ENCODE measurements around the gene PRSS57. TPM values are rescaled to one million over a fixed set of nuclear protein-coding genes. Genes with fewer than 3 reads are reported as not detected.

Gene PRSS57
- total and polyA plus RNA-seq, 2 of the 4 experiments (the other 2 are of a cell fraction) = not detected

DNA sequence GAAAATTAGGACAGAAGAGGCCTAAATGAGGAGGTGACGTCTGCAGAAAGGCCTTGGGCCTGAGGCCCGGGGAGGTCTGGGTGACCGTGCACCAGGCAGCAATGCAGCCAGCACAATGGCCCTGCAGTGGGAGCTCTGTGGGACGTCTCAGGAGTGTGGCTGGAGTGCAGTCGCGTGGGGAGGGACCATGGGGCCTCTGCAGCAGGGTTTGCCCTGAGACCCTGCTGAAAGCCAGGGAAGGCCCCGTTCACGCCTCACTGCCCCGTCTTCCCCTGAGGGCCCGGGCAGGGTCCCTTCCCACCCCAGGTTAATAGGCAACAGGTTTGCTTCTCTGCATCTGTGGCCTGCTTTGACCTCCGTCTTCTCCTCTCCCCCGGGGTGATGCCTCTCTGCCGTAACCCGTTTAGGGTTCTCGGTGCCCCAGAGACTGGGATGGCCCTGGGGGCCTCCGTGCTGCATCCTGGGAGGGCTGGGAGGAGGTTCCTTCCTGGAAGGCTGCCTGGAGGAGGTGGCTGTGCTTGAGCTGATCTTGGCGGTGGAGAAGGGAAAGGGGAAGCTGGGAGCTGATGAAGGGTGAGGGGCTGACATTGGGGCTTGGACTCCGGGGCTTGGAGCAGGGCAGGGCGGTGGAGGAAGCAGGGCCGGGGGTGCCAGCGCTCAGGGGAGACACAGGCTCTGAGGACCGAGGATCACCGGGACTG, 23.1 kb upstream of the PRSS57 start:
- H3K9me3 ChIP-seq (ENCODE audit: control insufficient read depth, insufficient read depth, low read length) = peaks cover 7% of the 10 kb centered on the region
- no peak overlapping the region for H2BK20ac ChIP-seq (ENCODE audit: low read depth, low read length)
- H2AFZ ChIP-seq (replicated peaks; ENCODE audit: low read length, poor library complexity) = no peak overlapping the region
- H3K9me1 ChIP-seq (ENCODE audit: insufficient read depth, low read length) = no peaks in the 10 kb centered on the region
- H2BK15ac ChIP-seq (ENCODE audit: low read depth, low read length) = no peak overlapping the region
- in situ Hi-C loops (cut with MboI; ENCODE audit: low sequenced_read_pairs) = no loop called here
- no peak overlapping the region for H2AK9ac ChIP-seq (replicated peaks; ENCODE audit: low read depth, low read length, poor library complexity)
- no peak overlapping the region for H3K18ac ChIP-seq (ENCODE audit: low read depth, low read length)
- no peaks in the 10 kb centered on the region; a peak in 1 of 4 replicates for H3K79me1 ChIP-seq (ENCODE audit: low read depth in 1 of 2, low read length in 2 of 2)
- H3K36me3 ChIP-seq (ENCODE audit: control insufficient read depth, insufficient read depth, low read length) = peaks cover 8% of the 10 kb centered on the region; the same call in 1 of the 2 replicates
- BruUV-seq (replicated peaks) = no TSS peak
- TF ChIP-seq SMC3 (IDR thresholded peaks at IDR 0.05; ENCODE audit: low read depth, low read length) (no peak), CEBPB (IDR thresholded peaks at IDR 0.05; ENCODE audit: low read depth, low read length) (no peak), RCOR1 (IDR thresholded peaks at IDR 0.05; ENCODE audit: insufficient replicate concordance, low read length) (no peak), RAD21 (IDR thresholded peaks at IDR 0.05; ENCODE audit: low read length) (no peak), BHLHE40 (IDR thresholded peaks at IDR 0.05; ENCODE audit: low read depth, low read length) (no peak), MXI1 (IDR thresholded peaks at IDR 0.05; ENCODE audit: borderline replicate concordance, low read depth, low read length) (no peak)
- TF ChIP-seq, protein P1, sequence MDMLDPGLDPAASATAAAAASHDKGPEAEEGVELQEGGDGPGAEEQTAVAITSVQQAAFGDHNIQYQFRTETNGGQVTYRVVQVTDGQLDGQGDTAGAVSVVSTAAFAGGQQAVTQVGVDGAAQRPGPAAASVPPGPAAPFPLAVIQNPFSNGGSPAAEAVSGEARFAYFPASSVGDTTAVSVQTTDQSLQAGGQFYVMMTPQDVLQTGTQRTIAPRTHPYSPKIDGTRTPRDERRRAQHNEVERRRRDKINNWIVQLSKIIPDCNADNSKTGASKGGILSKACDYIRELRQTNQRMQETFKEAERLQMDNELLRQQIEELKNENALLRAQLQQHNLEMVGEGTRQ (IDR thresholded peaks at IDR 0.05; ENCODE audit: low read depth, low read length) = no peak
- H3K14ac ChIP-seq (replicated peaks; ENCODE audit: low read depth, low read length) = no peak overlapping the region
- no peak overlapping the region for H3K4ac ChIP-seq (ENCODE audit: low read depth, low read length)
- peaks cover 3% of the 10 kb centered on the region for H4K20me1 ChIP-seq (ENCODE audit: insufficient read depth, low read length)
- H3K9ac ChIP-seq (ENCODE audit: low read depth, low read length) = no peak overlapping the region
- intact Hi-C loops (cut with micrococcal nuclease) = no loop called here
- DNase-seq (no peak), ATAC-seq (ENCODE audit: low read depth) (no peak)
- H3K27me3 ChIP-seq (ENCODE audit: control insufficient read depth, insufficient read depth, low read length) = peaks cover 2% of the 10 kb centered on the region; the same call in 1 of the 2 replicates
- H3K4me2 ChIP-seq (ENCODE audit: low read depth, low read length) = no peak overlapping the region
- no peak overlapping the region for H2AK5ac ChIP-seq (ENCODE audit: low read depth, low read length)
- no peak overlapping the region for H4K8ac ChIP-seq (ENCODE audit: low read depth in 2 of 2, low read length in 2 of 2)
- H2BK120ac ChIP-seq (ENCODE audit: low read depth, low read length) = no peak overlapping the region
- no peak overlapping the region for H3K27ac ChIP-seq (ENCODE audit: insufficient read depth, low read length)
- dilution Hi-C loops (cut with HindIII; ENCODE audit: low sequenced_read_pairs, unreplicated experiment) = no loop called here
- H3K4me3 ChIP-seq (ENCODE audit: insufficient read depth, low read depth, low read length) = no peak overlapping the region
- H2BK5ac ChIP-seq (ENCODE audit: low read depth, low read length, poor library complexity, severe bottlenecking) = no peak overlapping the region
- H4K91ac ChIP-seq (ENCODE audit: insufficient read depth, low read depth, low read length) = no peak overlapping the region
- POLR2A ChIA-PET (ENCODE audit: unreplicated experiment) = no interaction called here
- H3K56ac ChIP-seq (ENCODE audit: extremely low read depth, insufficient read depth, low read length) = no peak overlapping the region
- no peak overlapping the region for H4K5ac ChIP-seq (ENCODE audit: low read depth, low read length)
- CTCF ChIA-PET = no interaction called here
- H3K4me1 ChIP-seq (ENCODE audit: control insufficient read depth, insufficient read depth, low read length) = peaks cover 4% of the 10 kb centered on the region; the same call in 1 of the 2 replicates
- WGBS, 2 experiments (ENCODE audit: extremely low coverage in 2 of 2, insufficient read length in 1 of 2) = 96% methylated on average over 3 of the region's 23 CpGs; no CpG with 5 or more reads in 1 of the 2 experiments
- H3K23ac ChIP-seq (ENCODE audit: low read depth, low read length) = no peak overlapping the region

Data from IMR-90 (cell line).